Measurements from ENCODE around the gene HIVEP2. TPM values are rescaled to one million over a fixed set of nuclear protein-coding genes. Genes with fewer than 3 reads are reported as not detected.

The HIVEP2 gene
- total and polyA plus RNA-seq, 2 donors from 2014 or later, result 2.4 to 26.0 TPM

DNA sequence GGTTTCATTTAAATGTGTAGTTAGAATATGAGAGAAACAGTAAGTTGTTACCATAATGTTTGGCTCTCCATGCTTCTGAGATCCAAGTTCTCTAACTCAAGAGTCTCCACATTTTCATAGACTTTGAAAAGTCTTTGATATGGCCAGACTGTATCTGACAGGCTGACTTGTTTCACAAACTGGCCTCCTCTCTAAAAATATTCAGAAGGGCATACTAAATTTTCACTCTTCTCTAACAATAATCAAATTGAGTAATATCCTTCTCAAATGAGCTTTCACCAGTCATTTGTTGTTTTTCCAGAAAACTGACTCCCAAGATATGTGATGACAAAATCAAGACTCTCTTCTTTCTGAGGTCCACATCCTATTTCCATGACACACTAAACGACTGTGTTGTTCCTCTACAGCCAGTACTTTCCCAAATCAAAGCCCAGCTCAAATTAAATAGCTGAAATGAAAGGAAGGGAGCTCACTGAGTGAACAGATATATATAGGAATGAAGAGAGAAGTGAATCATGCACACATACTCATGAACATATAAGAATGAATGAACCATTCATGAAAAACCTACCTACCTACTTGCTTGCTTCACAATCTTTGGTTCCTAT is 15.1 kb downstream of the HIVEP2 start:
- TF ChIP-seq, protein P1, sequence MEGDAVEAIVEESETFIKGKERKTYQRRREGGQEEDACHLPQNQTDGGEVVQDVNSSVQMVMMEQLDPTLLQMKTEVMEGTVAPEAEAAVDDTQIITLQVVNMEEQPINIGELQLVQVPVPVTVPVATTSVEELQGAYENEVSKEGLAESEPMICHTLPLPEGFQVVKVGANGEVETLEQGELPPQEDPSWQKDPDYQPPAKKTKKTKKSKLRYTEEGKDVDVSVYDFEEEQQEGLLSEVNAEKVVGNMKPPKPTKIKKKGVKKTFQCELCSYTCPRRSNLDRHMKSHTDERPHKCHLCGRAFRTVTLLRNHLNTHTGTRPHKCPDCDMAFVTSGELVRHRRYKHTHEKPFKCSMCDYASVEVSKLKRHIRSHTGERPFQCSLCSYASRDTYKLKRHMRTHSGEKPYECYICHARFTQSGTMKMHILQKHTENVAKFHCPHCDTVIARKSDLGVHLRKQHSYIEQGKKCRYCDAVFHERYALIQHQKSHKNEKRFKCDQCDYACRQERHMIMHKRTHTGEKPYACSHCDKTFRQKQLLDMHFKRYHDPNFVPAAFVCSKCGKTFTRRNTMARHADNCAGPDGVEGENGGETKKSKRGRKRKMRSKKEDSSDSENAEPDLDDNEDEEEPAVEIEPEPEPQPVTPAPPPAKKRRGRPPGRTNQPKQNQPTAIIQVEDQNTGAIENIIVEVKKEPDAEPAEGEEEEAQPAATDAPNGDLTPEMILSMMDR (IDR thresholded peaks at IDR 0.05; ENCODE audit: borderline replicate concordance, extremely low read depth, insufficient read depth), result no peak
- no peak overlapping the region for H3K4me3 ChIP-seq (ENCODE audit: low read length in 3 of 3)
- DNase-seq, result no peak
- H3K36me3 ChIP-seq (ENCODE audit: control insufficient read depth in 2 of 3, insufficient read depth in 3 of 3, low read length in 3 of 3), result no peaks in the 10 kb centered on the region
- H3K27me3 ChIP-seq (ENCODE audit: control insufficient read depth, insufficient read depth, low read length), result no peaks in the 10 kb centered on the region
- no peaks in the 10 kb centered on the region for H3K9me3 ChIP-seq (ENCODE audit: control insufficient read depth in 2 of 3, insufficient read depth in 1 of 3, low read length in 3 of 3)
- H3K27ac ChIP-seq (ENCODE audit: low read depth in 2 of 2, low read length in 2 of 2), result no peak overlapping the region
- peaks cover 0 to 13% (median 4%) of the 10 kb centered on the region in 3 donors for H3K4me1 ChIP-seq (ENCODE audit: control insufficient read depth in 2 of 3, insufficient read depth in 2 of 3, low read depth in 1 of 3, low read length in 3 of 3)
- FAIRE-seq, result no peak
- intact Hi-C loops (cut with DNase I), result no loop called here
- no peak overlapping the region for H3K9ac ChIP-seq (ENCODE audit: low read length in 3 of 3)

DNA sequence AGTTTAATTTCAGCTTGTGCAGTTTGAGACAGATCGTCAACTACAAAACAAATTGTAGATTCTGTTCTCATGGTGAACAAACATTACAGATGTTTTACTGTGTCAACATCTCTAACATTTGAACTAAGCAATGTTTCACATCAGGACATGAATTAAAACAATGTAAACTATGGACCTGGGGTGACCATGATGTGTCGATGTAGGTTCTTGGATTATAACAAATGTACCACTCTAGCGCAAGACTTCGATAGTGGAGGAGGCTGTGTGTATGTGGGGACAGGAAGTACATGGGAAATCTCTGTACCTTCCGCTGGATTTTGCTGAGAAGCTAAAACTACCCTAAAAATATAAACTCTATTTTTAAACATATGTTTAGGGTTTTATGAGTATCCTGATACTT is 17.1 kb downstream of the HIVEP2 start:
- intact Hi-C loops (cut with DNase I), result no loop called here
- TF ChIP-seq, protein P1 (IDR thresholded peaks at IDR 0.05; ENCODE audit: borderline replicate concordance, extremely low read depth, insufficient read depth), result no peak
- Histone ChIP-seq H3K27me3 (ENCODE audit: control insufficient read depth, insufficient read depth, low read length) (no peaks in the 10 kb centered on the region), H3K9ac (ENCODE audit: low read length in 3 of 3) (no peak overlapping the region), H3K4me1 (ENCODE audit: control insufficient read depth in 2 of 3, insufficient read depth in 2 of 3, low read depth in 1 of 3, low read length in 3 of 3) (peaks cover 0 to 13% (median 2%) of the 10 kb centered on the region in 3 donors), H3K27ac (ENCODE audit: low read depth in 2 of 2, low read length in 2 of 2) (no peak overlapping the region), H3K4me3 (ENCODE audit: low read length in 3 of 3) (peak overlapping the region; percentile 1 to 86 (median 12)), H3K36me3 (ENCODE audit: control insufficient read depth in 2 of 3, insufficient read depth in 3 of 3, low read length in 3 of 3) (no peaks in the 10 kb centered on the region), H3K9me3 (ENCODE audit: control insufficient read depth in 2 of 3, insufficient read depth in 1 of 3, low read length in 3 of 3) (no peaks in the 10 kb centered on the region)
- no peak for FAIRE-seq
- DNase-seq, result peak in 1 of 5 donors; percentile 32

DNA sequence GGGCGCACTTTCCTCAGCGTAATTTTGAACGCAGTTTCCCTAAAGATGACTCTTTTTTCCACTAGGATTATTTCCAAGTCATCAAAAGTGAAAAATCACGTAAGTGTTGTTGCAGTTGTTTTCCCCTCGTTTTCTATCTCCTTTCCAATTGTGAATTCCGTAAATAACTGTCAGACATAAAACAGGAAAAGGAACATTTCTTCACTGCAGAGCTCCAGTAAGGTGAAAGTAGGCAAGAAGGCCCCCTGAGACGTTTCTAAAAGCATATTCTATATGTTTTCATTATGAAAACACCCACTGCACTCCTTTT is 17.8 kb downstream of the HIVEP2 start:
- Histone ChIP-seq H3K36me3 (ENCODE audit: control insufficient read depth in 2 of 3, insufficient read depth in 3 of 3, low read length in 3 of 3) (no peaks in the 10 kb centered on the region), H3K4me1 (ENCODE audit: control insufficient read depth in 2 of 3, insufficient read depth in 2 of 3, low read depth in 1 of 3, low read length in 3 of 3) (peaks cover 0 to 13% (median 2%) of the 10 kb centered on the region in 3 donors), H3K4me3 (ENCODE audit: low read length in 3 of 3) (peak overlapping the region; percentile 70 to 86 (median 78)), H3K9me3 (ENCODE audit: control insufficient read depth in 2 of 3, insufficient read depth in 1 of 3, low read length in 3 of 3) (no peaks in the 10 kb centered on the region), H3K27ac (ENCODE audit: low read depth in 2 of 2, low read length in 2 of 2) (peak overlapping the region; percentile 91 to 95), H3K27me3 (ENCODE audit: control insufficient read depth, insufficient read depth, low read length) (no peaks in the 10 kb centered on the region), H3K9ac (ENCODE audit: low read length in 3 of 3) (peak overlapping the region; percentile 67 to 72 (median 67))
- DNase-seq, result no peak
- intact Hi-C loops (cut with DNase I), result no loop called here
- no peak for FAIRE-seq
- TF ChIP-seq, protein P1 (IDR thresholded peaks at IDR 0.05; ENCODE audit: borderline replicate concordance, extremely low read depth, insufficient read depth), result no peak
